GOT3 (cell line): ENCODE measurements around the gene VCL.

ENCODE experiments used
- DNase-seq: peaks from one replicate; lab custom pipeline; 2025; ENCODE audit warnings: mixed read lengths; lab: John Stamatoyannopoulos, UW

Gene VCL

DNA sequence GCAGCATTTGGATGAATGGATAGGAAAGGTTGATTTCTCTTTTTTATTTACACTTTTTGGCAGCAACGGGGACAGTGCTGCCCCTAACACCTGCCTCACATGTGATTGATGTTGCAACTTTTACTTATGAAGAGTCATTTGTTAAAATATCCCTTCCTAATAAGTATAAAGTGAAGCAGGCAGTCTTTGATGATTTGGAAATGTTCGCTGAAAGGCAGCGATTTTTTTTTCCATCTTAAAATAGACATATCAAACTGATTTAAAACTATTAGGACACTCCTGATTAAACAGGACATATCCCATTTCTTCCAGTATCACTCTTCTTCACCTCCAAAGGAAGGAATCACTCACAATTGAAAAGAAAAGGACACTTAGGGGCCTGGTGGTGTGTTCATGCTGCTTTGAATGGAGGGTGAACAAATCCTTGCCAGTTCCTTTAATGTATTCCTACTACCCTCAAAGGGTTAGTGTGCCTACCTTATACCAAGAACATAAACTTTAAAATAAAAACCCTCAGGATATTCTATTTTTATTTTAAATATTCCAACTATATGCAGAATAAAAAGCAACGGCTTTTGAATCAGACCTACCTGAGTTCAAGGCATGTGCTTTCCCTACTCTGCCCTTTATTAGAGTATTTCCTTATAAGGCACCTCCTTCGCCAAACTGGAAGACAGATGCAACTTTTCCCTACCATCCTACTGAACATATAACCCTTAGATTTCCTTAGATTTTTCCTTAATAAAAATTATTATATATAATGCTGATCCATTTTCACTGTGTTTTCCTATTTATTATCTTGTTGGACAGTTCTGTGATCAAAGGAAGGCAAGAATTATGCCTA, 154.2 kb downstream of the VCL start:
- no peak for DNase-seq

DNA sequence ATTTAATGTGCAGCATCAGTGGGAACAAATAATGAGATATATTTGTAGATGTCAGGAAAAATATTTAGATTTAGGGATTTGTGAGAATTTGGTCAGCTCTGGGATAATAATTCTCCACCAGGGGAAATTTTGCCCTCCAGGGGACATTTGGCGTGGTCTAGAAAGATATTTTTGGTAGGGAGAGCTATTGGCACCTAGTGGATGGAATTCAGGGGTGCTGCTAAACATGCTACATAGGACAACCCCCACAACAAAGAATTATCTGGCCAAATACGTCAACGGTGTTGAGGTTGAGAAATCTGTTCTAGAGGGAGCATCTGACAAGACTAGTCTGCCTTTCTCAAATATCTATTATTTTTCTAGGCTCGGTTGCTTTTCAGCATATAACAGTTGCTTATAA, 155.2 kb downstream of the VCL start:
- DNase-seq: no peak

DNA sequence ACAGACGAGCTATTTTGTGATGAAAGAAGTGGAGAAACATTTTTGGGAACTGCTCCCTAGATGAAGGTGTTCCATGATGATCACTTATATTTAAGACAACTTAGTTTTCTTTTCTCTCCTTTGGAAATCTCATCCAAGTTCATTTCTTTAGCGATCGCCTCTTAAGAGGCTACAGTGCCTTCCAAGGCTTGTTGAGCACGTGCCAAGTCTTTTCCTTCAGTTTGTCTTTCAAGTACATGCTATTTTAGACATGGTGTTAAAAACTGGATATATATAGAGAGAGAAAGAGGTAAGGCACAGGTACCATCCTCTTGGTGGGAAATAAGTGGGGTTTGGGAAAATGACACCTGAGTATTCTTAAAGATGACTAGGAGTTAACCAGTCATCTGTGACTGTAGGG, 155.8 kb downstream of the VCL start:
- DNase-seq: no peak

DNA sequence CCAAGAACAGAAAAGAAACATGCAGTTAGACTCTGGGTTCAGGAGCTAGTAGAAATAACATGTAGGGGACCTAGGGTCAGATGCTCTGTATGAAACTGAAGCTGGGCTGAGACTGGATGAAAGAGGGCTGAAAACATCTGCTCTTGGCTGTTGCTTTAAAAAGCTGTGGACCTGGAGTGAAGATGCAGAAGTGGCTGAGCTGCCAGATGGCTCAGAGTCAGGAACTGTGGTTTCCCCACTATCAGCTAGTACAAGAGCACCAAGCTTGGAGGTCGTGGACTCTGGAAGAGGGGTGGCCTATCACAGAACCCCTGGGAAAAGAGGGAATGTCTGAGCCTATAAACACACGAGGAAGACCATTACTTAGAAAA, 159.0 kb downstream of the VCL start:
- no peak for DNase-seq

GRCh38 chr10:74160013-74160412, 162.1 kb downstream of the VCL start:
- DNase-seq: no peak

GRCh38 chr10:74163319-74164068, 165.6 kb downstream of the VCL start:
- no peak for DNase-seq

DNA sequence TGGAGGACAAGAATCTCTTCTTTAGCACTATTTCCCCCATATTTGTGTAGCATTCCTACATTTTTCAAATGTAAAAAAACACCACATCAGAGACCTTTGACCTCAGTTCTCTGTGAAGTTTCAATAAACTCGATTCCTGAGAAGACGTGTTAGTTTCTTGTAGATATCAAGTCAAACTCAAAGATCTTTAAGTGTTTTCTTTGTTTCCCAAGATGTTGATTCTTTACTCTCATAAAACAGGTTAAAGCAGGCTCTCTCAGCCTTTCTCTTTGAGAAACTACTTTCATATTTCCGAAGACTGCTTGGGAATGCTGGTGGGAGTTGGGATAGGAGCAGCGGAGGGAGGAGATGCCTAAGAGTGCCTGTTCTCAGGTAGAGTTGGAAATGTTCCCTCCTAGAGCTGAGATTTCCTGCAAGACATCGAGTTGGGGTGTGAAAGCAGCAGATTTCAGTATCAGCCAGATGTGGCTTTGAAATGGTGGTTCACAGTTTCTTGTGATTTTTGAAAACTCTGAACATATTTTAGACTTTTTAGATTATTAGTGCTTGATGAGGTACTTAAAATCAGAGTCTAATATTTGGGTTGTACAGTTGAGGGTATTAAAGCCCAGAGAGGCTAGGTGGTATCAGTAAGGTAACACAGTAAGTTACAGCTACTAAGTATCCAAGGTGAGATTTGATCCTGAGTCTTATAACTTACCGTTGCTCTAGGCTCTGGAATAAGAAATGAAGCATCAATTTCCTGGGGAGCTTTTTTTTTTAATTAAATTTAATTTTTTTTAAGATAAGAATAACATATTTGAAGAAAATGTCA, 167.0 kb downstream of the VCL start:
- DNase-seq: no peak

GRCh38 chr10:74165530-74165901, 167.6 kb downstream of the VCL start:
- DNase-seq: no peak

DNA sequence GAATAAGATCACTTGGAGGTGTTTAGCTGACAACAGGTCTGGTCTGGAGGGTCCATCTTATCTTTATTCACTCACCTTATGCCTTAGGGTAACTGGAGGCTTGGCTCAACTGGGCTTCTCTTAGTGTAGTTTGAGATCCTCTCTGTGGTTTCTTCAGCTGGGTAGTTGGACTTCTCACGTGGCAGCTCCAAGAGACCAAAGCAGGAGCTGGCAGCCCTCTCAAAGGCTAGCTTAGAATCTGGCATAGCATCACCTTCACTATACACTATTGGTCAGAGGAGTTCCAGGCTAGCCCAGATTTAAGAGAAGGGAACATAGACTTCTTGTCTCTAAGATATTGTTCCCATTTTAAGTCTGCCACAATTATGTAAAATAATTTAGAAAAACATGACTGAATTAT, 169.5 kb downstream of the VCL start:
- no peak for DNase-seq
